SKM-1 (cell line): ENCODE data around the gene VWDE.
"Not testable (repeated sequence)": the region's sequence is repeated elsewhere in the genome, so short reads cannot be mapped to it uniquely, and the experiment has no call there.

Source experiments
- DNase-seq: peaks from one replicate; lab custom pipeline; 2025; ENCODE audit not compliant: unreplicated experiment; lab: John Stamatoyannopoulos, UW

The VWDE gene

DNA sequence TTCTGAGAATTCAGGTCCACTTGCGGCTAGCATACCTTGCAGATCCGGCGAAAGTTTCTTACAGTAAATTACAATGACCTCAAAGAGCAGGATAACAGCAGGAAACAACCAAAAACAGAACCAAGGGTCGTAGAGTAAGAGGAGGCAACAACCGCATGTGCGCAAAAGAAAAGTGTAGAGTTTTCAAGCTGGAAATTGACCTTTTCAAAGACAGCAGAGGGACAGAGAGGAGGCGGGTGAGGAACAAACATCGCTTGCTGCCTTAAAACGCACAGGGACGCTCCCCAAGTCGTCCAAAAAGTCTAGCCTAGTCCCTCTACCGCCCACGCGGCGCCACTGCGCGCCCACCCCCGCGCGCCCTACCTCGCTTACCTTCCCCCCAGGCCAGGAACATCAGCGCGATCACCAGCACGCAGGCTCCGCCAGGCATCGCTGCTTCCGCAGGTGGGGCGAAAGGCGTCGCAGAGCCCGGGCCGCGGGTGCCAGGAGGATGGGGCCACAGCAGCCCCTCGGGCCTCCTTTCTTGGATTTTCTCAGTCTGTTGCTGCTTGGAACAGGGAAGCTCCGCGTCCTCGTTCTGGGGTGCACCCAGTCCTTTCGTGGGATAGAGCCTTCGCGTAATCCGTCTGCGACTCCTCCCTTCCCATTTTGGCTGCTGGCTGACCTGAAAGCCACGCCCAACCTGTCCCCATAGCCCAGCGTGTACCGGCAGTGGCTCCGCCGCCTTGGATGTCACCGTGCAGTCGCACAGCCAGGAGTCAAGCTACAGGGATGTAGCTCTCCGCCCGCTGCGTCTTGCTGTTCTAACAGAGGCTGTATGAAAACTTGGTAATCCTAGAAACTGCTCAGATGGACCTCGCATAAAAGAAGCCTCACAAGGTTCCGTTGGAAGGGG lies at the start of gene VWDE:
Gene VWDE, minus strand, starts transcription at position 579 of the 895 bp plus-strand sequence. Its CDS starts 149 bp downstream, at position 430.
- peak; percentile 57 for DNase-seq

DNA sequence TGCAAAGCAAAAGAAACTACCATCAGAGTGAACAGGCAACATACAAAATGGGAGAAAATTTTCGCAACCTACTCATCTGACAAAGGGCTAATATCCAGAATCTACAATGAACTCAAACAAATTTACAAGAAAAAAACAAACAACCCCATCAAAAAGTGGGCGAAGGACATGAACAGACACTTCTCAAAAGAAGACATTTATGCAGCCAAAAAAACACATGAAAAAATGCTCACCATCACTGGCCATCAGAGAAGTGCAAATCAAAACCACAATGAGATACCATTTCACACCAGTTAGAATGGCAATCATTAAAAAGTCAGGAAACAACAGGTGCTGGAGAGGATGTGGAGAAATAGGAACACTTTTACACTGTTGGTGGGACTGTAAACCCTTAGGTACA lies 49.5 kb upstream of the VWDE start:
- not testable (repeated sequence) for DNase-seq

DNA sequence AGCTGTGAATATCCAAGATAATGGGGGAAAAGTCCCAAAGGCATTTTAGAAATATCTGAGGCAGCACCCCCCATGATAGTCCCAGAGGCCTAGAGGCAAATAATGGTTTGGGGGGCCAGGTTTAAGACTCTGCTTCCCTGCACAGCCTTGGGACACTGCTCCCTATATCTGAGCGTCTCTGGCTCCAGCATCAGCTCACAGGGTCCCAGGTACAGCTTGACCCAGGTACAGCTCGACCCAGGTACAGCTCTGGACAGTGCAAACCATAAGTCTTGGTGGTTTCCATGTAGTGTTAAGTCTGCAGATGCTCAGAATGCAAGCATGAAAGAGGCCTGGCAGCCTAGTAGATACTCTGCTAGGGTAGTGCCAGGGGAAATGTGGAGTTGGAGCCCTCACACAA lies 47.0 kb upstream of the VWDE start:
- DNase-seq: no peak

DNA sequence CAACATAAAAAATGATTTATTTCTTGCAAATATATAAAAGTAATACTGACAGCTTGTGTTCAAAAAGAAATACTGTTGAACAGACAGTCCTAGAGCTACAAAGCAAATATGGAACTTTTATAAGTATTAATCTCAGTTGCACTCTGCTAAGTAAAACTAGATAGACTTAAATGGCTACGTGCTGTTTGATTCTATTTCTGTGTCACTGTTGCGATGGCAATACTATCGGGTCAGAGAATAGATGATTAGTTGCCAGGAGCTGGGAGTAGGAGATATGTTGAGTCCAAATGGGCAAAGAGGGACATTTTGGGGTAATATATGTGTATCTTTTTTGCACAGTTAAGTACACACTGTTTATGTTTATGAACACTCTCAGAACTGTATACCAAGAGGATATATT lies 41.1 kb upstream of the VWDE start:
- DNase-seq: no peak

DNA sequence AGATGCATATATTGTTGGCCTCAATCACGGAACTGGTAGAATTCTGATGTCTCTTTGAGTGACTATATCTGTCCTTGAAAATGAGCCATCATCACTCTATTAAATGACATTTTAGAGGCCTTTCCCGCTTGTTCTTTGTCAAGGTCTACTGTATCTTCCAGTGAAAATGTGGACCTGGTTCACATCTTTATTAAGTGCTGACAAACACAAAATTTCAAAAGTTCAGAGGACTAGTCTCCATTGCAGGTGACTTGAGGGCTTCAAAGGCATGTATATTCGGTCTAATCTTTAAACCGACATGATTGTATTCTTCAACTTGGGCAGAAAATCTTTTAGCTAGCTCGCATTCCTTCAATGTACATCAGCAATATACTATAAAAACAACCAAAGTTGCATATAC lies 36.6 kb upstream of the VWDE start:
- DNase-seq: no peak

DNA sequence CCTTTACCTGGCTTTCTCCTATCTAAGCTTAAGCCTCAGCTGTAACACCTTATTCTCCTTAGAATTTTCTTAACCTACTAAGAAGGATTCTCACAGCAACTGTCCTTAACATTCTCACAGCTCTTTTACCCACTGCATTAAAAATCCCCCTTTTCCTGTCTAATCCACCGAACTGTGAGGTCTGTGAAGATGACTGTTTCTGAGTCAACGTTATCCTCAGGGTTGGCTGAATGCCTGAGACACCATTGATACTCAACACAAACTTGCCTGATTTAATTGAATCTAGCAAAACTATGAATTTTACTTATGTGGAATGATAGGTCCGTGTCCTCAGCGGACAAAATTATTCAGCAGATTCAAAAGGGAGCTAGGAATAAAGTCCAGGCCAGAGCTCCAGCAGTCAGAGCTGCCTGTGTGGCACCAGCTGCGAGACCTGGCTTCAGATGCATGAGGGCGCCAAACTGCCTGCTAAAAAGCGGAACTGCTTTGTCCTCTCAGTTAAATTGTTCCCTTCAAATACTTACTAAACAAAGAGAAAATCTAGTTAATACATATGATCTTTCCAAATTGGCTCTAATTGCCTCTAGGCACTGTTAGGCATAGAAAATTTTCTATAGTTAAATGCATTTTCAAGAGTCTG lies 33.4 kb upstream of the VWDE start:
- no peak for DNase-seq

DNA sequence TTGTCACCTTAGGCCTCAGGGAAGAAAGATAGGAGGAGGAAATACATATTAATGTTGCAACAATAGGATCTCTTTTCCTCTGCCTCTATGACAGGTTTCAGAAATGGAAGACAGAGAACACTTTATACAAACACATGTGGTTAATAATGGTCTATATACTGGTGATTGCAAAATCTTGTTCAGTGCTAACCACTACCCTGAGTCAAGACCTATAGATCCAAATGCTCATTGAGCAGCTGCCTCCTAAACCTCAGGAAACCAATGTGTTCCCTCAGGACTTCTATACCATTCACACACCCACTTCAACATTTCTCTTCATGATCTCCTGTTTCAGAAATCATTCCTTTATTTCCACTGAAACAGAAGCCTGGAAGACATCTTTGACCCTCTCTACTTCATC lies 32.5 kb upstream of the VWDE start:
- DNase-seq: no peak

DNA sequence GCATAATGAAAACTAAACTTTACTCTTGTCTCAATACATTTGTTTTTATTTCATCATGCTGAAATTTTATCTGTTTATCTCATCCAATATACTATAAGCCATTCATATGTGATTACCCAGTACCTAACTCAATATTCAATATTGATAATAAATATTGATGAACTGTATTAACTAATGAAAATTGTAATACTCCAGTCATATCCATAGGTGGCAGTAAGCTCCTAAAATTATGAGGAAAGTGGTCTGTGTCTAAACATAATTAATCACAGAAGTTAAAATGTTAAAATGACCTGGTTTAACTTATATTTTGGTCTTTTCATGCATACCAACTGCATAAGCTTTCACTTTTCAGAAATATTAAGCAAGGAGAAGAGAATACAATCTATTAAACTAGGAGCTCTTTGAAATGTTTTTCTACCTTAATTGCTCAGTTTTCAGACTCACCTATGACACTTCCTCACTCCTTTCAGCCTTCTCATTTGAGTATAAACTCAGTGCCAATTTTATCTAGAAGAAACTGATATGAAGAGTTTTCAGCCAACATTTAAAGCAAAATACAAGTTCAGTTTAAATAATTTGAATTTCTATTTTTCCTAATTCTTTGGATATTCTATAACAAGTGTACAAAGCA lies 30.5 kb upstream of the VWDE start:
- no peak for DNase-seq

DNA sequence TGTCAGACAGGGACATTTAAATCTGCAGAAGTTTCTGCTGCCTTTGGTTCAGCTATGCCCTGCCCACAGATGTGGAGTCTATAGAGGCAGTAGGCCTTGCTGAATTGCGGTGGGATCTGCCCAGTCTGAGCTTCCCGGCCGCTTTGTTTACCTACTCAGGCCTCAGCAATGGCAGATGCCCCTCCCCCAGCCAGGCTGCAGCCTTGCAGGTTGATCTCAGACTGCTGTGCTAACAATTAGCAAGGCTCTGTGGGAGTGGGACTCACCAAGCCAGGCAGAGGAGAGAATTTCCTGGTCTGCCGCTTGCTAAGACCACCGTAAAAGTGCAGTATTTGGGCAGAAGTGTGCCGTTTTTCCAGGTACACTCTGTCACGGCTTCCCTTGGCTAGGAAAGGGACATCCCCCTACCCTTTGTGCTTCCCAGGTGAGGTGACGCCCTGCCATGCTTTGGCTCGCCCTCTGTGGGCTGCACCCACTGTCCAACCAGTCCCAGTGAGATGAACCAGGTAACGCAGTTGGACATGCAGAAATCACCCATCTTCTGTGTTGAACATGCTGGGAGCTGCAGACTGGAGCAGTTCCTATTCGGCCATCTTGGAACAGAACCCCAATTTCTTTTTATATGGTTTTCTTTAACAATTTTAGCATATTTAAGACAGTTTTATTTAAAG lies 28.4 kb upstream of the VWDE start:
- no peak for DNase-seq

DNA sequence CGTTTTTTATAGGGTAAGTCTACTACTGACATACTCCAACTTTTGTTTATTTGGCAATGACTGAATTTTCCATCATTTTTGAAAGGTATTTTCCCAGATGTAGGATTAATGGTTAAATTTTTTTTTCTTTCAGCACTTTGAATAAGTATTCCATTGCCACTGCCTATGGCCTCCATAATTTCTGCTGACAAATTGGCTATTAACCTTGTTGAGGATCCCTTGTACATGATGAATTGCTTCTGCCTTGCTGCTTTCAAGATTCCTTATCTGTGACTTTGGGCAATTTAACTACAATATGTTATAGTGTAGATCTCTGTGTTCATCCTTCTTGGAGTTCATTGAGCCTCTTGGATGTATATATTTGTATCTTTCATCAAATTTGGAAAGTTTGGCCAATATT lies 21.6 kb upstream of the VWDE start:
- no peak for DNase-seq

DNA sequence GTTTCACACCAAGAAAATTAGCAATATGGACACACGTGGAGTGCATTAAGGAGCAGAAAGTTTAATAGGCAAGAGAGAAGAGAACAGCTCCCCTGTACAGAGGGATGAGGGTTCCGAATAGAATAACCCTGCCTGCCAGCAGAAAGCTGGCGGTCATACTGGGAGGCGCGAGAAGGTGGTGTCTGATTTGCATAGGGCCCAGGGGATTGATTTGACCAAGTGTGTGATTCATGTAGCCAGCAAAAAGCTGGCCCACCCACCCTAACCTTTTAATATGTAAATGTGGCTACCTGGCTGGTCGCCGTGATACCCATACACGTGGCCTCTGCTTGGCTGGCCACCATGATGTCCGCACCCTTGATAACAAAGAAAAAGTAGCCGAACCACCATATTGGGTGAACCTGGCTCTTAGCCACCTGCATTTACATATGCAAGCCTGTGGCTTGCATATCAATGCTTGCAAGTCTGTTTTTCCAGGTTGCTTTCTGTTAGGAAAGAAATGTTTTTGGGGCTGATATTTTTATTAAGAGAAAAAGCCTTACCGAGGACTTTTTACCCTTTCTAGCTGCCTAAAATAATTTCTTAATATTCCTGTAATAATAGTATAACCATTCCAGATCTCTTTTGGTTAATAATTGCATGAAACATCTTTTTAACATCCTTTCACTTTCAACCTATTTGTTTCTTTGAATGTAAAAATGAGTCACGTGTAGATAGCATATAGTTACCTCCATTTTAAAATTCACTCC lies 20.5 kb upstream of the VWDE start:
- DNase-seq: no peak

DNA sequence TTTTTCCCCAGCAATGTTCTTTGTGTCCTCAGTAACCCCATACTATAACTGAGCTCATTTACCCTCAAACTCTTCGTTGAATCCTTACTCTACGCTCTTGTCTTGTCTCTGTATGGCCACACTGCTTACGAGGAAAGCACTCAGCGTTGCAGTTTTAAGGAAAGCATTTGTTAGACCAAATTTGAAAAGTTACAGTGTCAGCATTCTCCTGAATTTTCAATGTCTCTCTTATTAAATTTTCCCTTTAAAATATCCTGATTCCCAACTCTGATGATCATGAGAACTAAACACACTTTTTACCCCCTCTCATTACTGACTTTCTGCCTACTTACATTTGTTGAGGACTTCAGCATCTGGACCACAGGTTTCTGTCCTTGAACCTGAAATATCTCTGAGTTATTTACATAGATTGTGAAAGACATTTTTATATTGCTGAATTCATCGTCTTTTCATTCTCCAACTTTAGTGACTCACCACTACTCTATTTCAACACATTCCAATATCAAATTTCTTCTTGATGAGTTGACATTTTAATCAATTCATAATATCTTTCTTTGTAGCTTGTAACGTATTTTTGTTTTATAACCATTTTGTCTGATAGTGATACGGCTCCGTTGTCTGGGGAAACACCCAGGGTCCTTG lies 19.8 kb upstream of the VWDE start:
- DNase-seq: no peak

DNA sequence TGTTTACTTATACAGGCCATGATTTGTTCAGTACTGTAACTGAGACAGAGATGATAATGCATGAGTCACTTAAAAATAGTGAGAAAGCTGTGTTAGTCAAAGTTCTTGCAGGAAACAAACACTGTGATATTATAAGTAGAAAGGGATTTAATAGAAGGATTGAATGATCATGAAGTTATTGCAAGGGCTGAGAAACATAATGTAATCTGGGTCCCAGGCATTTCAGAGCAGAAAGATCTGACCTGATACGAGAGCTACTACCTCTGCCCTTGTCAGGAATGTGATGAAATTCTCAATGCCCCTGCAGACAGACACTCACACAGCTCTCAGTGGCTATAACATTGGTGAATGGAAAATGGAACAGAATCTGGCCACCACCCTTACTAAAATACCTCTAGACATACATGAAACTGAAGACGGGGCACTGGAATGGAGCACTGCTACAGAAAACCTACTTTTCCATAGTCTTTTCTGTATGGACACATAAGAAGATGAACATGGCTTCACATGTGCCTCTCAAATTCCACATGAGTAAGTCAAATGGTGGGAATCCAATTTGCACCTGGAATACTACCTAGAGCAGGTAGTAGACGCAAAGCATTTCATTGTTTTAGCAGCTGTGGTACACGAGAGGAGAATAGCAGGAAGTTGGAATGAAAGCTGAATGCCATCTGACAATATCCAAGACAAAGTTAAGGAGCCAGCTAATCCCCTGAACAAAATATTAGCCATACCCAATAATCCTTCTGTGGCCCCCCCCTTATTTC lies 19.1 kb upstream of the VWDE start:
- DNase-seq: no peak

DNA sequence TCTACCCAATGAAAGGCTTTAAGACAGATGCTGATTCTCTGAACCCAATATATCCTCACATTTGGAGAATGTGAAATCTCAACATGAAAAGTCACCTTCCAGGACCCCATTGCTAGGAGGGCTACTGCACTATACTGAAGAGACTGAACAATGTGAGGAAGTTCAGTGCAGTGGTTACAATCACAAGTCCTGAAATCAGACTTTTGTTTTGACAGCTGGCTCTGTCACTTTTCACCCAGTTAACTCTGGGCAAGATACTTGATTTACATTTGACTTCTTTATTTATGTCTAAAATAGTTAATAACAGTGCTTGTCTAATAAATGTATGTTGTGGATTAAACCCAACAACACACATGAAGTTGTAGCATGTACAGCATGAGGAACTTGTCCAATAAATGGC lies 14.8 kb upstream of the VWDE start:
- DNase-seq: no peak

DNA sequence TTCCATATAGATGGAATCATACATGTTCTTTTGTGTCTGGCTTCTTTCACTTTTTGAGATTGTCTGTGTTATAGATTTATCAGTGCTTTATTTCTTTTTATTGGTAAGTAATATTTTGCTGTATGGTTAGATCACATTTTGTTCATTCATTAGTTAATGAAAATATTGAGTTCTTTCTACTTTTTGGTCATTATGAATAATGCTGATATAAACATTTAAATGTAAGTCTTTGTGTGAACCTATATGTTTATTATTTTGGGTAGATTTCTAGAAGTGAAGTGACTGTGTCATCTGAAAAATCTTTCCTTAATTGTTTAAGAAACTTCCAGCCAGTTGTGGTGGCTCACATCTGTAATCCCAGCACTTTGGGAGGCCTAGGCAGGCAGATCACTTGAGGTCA lies 11.4 kb upstream of the VWDE start:
- no peak for DNase-seq

DNA sequence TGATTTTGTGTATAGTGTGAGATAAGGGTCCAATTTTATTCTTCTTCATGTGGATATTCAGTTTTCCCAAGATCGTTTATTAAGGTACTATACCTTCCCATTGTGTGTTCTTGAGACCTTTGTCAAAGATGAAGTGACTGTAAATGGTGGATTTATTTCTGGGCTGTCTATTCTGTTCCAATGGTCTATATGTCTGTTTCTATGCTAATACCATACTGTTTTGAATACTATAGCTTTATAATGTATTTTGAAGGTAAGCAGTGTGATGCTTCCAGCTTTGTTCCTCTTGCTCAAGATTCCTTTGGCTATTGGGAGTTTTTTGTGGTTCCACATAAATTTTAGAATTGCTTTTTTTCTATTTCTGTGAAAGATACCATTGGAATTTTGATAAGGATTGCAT lies 8.7 kb upstream of the VWDE start:
- DNase-seq: no peak

DNA sequence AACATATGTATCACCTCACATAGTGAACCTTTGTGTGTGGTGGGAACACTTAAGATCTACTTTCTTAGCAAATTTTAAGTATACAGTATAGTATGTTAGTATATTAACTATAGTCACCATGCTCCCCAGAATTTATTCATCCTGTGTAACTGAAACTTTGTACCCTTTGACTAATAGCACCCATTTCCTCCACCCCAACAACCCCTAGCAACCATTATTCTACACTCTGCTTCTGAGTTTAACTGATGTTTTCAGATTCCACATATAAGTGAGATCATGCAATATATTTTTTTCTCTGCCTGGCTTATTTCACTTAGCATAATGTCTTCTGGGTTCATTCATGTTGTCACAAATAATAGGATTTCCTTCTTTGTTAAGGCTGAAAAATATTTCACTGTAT lies 6.9 kb upstream of the VWDE start:
- no peak for DNase-seq

DNA sequence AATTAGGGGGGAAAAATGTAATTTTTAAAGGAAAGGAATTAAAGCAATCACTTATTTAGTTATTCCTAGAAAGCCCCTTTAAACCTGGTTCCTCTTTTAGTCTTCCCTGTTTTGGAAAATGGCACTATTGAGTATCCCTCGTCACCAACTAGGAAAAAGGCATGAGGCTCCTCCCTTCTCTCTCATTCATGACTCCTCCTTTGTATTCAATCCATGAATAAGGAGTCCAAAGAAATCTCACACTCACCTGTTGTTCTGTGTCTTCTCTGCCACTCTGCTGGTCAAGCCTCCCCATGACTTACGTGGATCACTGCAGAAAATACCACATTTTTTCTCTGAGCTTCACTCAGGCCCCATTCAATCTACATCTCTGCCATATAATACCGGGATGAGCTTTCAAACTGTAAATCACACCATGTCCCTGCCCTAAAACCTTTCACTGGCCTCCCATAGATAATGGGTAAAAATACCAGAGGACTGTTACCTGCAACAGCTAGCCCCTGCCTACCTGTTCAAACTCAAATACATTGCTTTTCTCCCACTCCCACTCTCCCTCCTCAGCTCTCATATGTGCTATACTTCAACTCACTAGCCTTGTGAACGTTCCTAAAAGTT lies 5.5 kb upstream of the VWDE start:
- no peak for DNase-seq

DNA sequence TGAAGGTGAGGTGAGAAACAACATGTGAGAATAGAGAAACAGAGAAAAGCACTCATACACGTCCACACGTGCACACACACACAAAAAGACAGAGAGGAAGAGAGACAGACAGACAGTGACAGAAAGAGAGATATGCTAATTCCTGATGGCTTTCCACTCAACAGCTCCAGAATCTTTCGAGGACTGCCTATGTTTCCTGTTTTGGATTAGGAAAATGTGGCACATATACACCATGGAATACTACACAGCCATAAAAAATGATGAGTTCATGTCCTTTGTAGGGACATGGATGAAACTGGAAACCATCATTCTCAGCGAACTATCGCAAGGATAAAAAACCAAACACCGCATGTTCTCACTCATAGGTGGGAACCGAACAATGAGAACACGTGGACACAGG lies 4.0 kb upstream of the VWDE start:
- not testable (repeated sequence) for DNase-seq
